ENCODE measurements around the gene UNG. TPM values are rescaled to one million over a fixed set of nuclear protein-coding genes. Genes with fewer than 3 reads are reported as not detected.

Gene UNG
- total and polyA plus RNA-seq, 5 donors from 2014 or later: 8.9 to 42.2 (median 33.0) TPM

DNA sequence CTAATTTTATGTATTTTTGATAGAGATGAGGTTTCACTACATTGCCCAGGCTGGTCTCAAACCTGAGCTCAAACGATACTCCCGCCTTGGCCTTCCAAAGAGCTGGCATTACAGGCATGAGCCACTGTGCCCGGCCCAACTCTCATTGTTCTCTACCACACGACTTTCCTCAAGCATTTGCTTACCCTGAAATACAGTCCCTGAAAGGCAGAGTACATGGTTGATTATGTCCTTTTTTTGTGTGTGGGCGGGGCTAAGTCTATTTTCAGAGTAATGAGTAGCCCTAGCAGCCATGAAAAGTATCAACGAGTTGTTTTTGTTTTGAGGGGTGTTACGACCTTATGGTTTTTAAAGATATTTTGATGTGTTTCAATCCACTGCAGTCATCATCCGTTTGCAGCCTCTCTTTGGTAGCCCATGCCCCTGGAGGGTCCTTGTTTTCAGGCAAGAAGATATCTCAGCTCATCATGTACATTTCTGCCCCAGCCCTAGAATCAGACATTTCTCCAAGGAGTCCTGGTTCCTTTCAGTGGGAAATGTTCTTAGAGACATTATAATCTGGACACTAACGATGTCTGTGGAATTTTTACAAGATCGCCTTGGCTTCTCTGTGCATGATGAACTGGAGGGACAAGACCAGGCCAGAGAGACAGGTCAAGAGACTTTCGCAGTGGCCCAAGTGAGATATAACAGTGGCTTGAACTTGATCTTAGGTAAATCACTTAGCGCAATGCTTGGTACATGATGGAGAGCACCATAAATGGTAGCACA is 27.7 kb downstream of the UNG start:
- Mint-ChIP-seq H3K4me1 (no peaks in the 10 kb centered on the region), H3K27ac (no peak overlapping the region), H3K27me3 (no peaks in the 10 kb centered on the region), H3K36me3 (no peaks in the 10 kb centered on the region), H3K9me3 (no peaks in the 10 kb centered on the region), H3K4me3 (no peak overlapping the region)
- no peaks in the 10 kb centered on the region for H3K4me1 ChIP-seq (ENCODE audit: control insufficient read depth, insufficient read depth, low read length, poor library complexity, severe bottlenecking)
- H3K9me3 ChIP-seq (ENCODE audit: control insufficient read depth in 2 of 2, low read length in 2 of 2): no peaks in the 10 kb centered on the region
- no peaks in the 10 kb centered on the region for H3K27me3 ChIP-seq (ENCODE audit: control insufficient read depth, insufficient read depth, low read length)
- ATAC-seq (ENCODE audit: low read depth in 2 of 2) (no peak), DNase-seq (no peak)
- no peaks in the 10 kb centered on the region for H3K36me3 ChIP-seq (ENCODE audit: control insufficient read depth, insufficient read depth, low read length)
- H3K27ac ChIP-seq (ENCODE audit: insufficient read depth, low read length, poor library complexity, severe bottlenecking): no peak overlapping the region
- no peak overlapping the region for H3K4me3 ChIP-seq (ENCODE audit: low read depth, low read length)

DNA sequence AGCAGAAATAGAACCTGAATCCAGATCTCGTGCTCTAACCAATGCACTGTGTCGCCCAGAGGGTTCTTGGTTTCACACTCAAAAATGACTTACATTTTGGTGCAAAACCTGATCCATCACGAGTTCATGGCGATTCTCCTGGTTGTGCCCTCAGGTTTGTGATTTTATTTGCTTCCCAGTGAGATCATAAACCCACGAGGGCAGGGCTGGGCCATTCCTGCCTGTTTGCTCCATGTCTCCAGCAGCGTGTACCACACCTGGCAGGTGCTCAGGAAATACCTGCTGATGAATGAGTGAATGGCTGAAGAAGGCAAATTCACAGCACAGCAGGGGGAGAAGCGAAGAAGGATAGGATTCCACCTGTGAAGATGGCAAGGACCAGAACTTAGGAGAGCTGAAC is 28.4 kb downstream of the UNG start:
- Mint-ChIP-seq H3K27ac (no peak overlapping the region), H3K36me3 (peaks cover 1% of the 10 kb centered on the region), H3K9me3 (no peaks in the 10 kb centered on the region), H3K27me3 (peaks cover 3% of the 10 kb centered on the region), H3K4me1 (no peaks in the 10 kb centered on the region), H3K4me3 (no peak overlapping the region)
- no peaks in the 10 kb centered on the region for H3K27me3 ChIP-seq (ENCODE audit: control insufficient read depth, insufficient read depth, low read length)
- DNase-seq (no peak), ATAC-seq (ENCODE audit: low read depth in 2 of 2) (no peak)
- H3K36me3 ChIP-seq (ENCODE audit: control insufficient read depth, insufficient read depth, low read length): no peaks in the 10 kb centered on the region
- H3K4me3 ChIP-seq (ENCODE audit: low read depth, low read length): no peak overlapping the region
- H3K9me3 ChIP-seq (ENCODE audit: control insufficient read depth in 2 of 2, low read length in 2 of 2): no peaks in the 10 kb centered on the region
- no peaks in the 10 kb centered on the region for H3K4me1 ChIP-seq (ENCODE audit: control insufficient read depth, insufficient read depth, low read length, poor library complexity, severe bottlenecking)
- H3K27ac ChIP-seq (ENCODE audit: insufficient read depth, low read length, poor library complexity, severe bottlenecking): no peak overlapping the region

DNA sequence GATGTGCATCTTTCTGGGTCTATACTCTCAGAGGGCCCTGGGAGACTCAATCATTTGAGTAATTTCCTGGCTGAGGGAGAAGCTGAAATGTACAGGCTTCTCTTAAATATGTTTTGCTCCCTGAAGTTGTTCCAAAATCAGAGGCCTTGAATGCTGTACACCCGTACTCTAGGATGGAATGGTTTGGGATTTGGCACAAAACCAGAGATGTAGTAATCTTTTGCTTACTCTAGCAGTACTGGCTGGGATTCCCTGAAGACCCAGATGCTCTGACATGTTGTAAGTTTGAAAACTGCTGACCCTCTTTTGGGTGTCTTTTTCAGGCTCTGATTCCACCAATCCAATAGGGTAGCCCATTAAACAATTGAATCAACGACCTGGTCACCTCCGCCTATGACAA is 29.4 kb downstream of the UNG start:
- ATAC-seq (ENCODE audit: low read depth in 2 of 2): no peak
- Mint-ChIP-seq H3K4me3 (no peak overlapping the region), H3K4me1 (no peaks in the 10 kb centered on the region), H3K9me3 (no peaks in the 10 kb centered on the region), H3K36me3 (peaks cover 3% of the 10 kb centered on the region), H3K27me3 (peaks cover 5% of the 10 kb centered on the region), H3K27ac (no peak overlapping the region)
- DNase-seq: no peak
- H3K4me1 ChIP-seq (ENCODE audit: control insufficient read depth, insufficient read depth, low read length, poor library complexity, severe bottlenecking): no peaks in the 10 kb centered on the region
- H3K36me3 ChIP-seq (ENCODE audit: control insufficient read depth, insufficient read depth, low read length): no peaks in the 10 kb centered on the region
- H3K27me3 ChIP-seq (ENCODE audit: control insufficient read depth, insufficient read depth, low read length): no peaks in the 10 kb centered on the region
- no peak overlapping the region for H3K4me3 ChIP-seq (ENCODE audit: low read depth, low read length)
- no peaks in the 10 kb centered on the region for H3K9me3 ChIP-seq (ENCODE audit: control insufficient read depth in 2 of 2, low read length in 2 of 2)
- no peak overlapping the region for H3K27ac ChIP-seq (ENCODE audit: insufficient read depth, low read length, poor library complexity, severe bottlenecking)

DNA sequence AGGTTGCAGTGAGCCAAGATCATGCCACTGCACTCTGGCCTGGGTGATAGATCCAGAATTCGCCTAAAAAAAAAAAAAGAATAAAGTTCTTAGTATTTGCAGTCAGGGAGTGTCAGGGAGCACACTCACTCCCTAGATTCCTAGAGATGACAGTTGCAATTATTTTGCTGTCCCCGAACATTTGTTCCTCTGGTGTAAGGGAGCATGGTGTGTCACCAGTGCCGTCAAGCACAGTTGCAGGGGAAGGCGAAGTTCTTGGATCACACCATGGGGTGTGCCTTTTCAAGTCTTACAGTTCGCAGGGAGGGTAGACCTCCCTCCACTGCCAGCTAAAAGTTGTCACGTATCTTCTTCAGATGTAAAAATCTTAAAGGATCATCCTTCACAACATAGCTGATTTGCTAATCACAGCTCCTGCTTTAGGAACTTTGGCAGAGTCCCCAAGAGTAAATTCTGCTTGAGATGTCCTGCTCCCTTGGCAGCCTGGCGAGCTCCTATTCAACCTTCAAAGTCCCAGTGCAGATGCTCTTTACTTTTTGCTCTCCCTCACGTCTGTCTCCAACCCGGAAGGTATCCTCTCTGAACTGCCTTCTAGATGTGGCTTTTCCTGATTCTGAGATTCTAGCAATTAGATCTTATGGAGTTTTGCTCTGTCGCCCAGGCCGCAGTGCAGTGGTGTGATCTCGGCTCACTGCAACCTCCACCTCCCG is 30.3 kb downstream of the UNG start:
- Mint-ChIP-seq H3K27ac (no peak overlapping the region), H3K27me3 (peaks cover 5% of the 10 kb centered on the region), H3K9me3 (no peaks in the 10 kb centered on the region), H3K4me3 (no peak overlapping the region), H3K36me3 (peaks cover 3% of the 10 kb centered on the region), H3K4me1 (no peaks in the 10 kb centered on the region)
- no peaks in the 10 kb centered on the region for H3K36me3 ChIP-seq (ENCODE audit: control insufficient read depth, insufficient read depth, low read length)
- no peak for ATAC-seq (ENCODE audit: low read depth in 2 of 2)
- H3K27me3 ChIP-seq (ENCODE audit: control insufficient read depth, insufficient read depth, low read length): no peaks in the 10 kb centered on the region
- no peak overlapping the region for H3K27ac ChIP-seq (ENCODE audit: insufficient read depth, low read length, poor library complexity, severe bottlenecking)
- no peak for DNase-seq
- H3K4me3 ChIP-seq (ENCODE audit: low read depth, low read length): no peak overlapping the region
- H3K4me1 ChIP-seq (ENCODE audit: control insufficient read depth, insufficient read depth, low read length, poor library complexity, severe bottlenecking): no peaks in the 10 kb centered on the region
- H3K9me3 ChIP-seq (ENCODE audit: control insufficient read depth in 2 of 2, low read length in 2 of 2): no peaks in the 10 kb centered on the region

DNA sequence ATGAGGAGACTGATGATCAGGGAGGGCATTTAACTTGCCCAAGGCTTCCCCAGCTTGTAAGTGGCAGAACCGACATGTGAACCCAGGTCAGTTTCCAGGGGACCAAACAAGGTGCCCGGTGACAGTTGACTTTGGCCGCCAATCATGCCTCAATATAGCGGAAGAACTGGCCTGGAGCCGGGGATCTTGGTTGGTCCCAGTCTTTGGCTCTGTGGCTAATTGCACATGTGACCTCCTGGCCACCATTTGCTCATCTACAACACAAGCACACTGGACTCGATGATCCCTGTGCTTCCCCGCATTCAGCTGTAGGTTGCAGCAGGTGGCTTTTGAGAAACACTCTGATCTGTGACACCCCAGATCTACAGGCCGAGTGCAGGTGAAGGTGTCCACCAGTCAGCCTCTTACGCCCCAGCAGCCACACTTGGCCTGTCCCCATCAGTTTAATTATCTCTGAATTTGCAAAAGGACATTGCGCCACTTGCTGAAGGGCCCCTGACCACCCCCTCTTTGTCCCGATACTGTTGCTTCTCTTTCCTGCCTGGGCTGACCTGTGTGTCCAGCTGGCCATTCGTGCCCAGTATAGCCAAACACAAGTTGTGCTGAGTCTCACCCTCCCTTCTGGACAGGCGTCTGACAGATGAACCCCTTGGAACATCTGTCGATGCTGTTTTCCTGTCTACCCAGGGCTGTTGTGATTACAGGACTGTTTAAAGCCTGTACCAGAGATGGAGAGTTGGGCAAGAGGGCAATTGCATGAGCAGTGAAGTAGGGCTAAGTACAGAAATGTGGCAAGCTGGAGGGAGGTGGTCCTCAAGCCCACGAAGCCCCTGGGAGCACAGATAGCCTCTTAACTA is 33.1 kb downstream of the UNG start:
- Mint-ChIP-seq H3K9me3 (no peaks in the 10 kb centered on the region), H3K27me3 (peaks cover 5% of the 10 kb centered on the region), H3K4me1 (no peaks in the 10 kb centered on the region), H3K4me3 (no peak overlapping the region), H3K27ac (peak overlapping the region in 1 of 3 donors; percentile 32), H3K36me3 (peaks cover 3% of the 10 kb centered on the region)
- H3K4me3 ChIP-seq (ENCODE audit: low read depth, low read length): no peak overlapping the region
- H3K9me3 ChIP-seq (ENCODE audit: control insufficient read depth in 2 of 2, low read length in 2 of 2): no peaks in the 10 kb centered on the region
- H3K27me3 ChIP-seq (ENCODE audit: control insufficient read depth, insufficient read depth, low read length): no peaks in the 10 kb centered on the region
- ATAC-seq (ENCODE audit: low read depth in 2 of 2) (no peak), DNase-seq (no peak)
- H3K4me1 ChIP-seq (ENCODE audit: control insufficient read depth, insufficient read depth, low read length, poor library complexity, severe bottlenecking): no peaks in the 10 kb centered on the region
- H3K36me3 ChIP-seq (ENCODE audit: control insufficient read depth, insufficient read depth, low read length): no peaks in the 10 kb centered on the region
- H3K27ac ChIP-seq (ENCODE audit: insufficient read depth, low read length, poor library complexity, severe bottlenecking): no peak overlapping the region

DNA sequence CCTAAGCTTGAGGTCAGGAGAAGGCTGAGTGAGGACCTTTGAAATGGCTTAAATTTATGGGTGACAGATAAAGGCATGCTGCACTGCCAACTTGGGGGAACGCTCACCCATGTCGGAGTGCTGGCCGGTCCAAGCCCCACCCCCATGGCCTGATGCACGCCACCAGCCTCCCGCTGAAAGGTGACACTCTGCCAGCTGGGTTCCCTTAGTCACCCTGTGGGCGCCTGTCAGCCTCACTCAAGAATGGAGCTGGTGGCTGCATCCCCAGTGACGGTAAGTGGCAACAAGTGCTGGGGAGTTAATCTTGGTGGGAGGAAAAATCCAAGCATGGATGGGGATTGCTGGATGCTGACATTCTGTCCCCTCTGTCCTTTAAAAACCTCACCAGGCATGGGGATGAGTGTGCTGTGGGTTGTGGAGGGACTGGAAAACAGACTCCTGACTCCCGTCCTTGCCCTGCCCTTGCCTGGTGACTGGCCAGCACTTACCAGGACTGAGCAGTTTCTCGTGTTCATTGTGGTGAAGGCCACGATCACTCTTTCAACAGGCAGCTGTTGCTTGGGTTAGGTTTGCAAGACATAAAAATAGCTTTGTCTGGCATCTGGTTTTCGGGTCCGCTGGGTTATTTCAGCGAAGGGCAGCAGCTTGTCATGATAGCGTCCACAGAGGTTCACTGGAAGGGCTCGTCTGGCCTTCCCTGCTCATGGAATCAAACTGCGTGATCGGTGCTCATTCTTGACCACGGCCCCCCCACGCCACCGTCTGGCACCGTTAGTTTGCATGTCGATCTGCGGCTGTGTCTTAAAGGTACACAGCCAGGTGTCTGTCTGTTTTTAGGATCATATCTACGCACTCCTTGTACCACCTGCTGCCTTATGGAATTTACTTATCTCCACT is 34.0 kb downstream of the UNG start:
- Mint-ChIP-seq H3K27ac (no peak overlapping the region), H3K4me1 (no peaks in the 10 kb centered on the region)
- no peaks in the 10 kb centered on the region for H3K27me3 ChIP-seq (ENCODE audit: control insufficient read depth, insufficient read depth, low read length)

More for the DNA sequence above, 34.0 kb downstream of the UNG start:
- H3K36me3 Mint-ChIP-seq: peaks cover 3% of the 10 kb centered on the region
- H3K4me1 ChIP-seq (ENCODE audit: control insufficient read depth, insufficient read depth, low read length, poor library complexity, severe bottlenecking): no peaks in the 10 kb centered on the region
- H3K9me3 ChIP-seq (ENCODE audit: control insufficient read depth in 2 of 2, low read length in 2 of 2): peaks cover 0 to 3% of the 10 kb centered on the region in 2 experiments
- DNase-seq: no peak
- no peak overlapping the region for H3K27ac ChIP-seq (ENCODE audit: insufficient read depth, low read length, poor library complexity, severe bottlenecking)
- H3K27me3 Mint-ChIP-seq: peaks cover 5% of the 10 kb centered on the region
- no peaks in the 10 kb centered on the region for H3K9me3 Mint-ChIP-seq
- ATAC-seq (ENCODE audit: low read depth in 2 of 2): no peak
- no peaks in the 10 kb centered on the region for H3K36me3 ChIP-seq (ENCODE audit: control insufficient read depth, insufficient read depth, low read length)
- no peak overlapping the region for H3K4me3 Mint-ChIP-seq
- no peak overlapping the region for H3K4me3 ChIP-seq (ENCODE audit: low read depth, low read length)
